SHP77 (cell line): ENCODE results near the gene ABCA4.
"Not testable (repeated sequence)": the region's sequence is repeated elsewhere in the genome, so short reads cannot be mapped to it uniquely, and the experiment has no call there.

Experiments used
- DNase-seq, 2 experiments: peaks; one replicate each; lab custom pipeline; 2025; lab: John Stamatoyannopoulos, UW

The ABCA4 gene

GRCh38 chr1:93979040-93979717 lies 141.8 kb downstream of the ABCA4 start:
- no peak for DNase-seq

GRCh38 chr1:93977598-93977945 lies 143.4 kb downstream of the ABCA4 start:
- no peak for DNase-seq

- DNase-seq, result no peak
Observed at GRCh38 chr1:93976711-93977597, 144.0 kb downstream of the ABCA4 start.

- no peak for DNase-seq
Observed at GRCh38 chr1:93976291-93976690, 144.7 kb downstream of the ABCA4 start.

GRCh38 chr1:93972341-93972740 lies 148.6 kb downstream of the ABCA4 start:
- no peak for DNase-seq

- DNase-seq, result no peak
Observed at GRCh38 chr1:93969887-93970286, 151.1 kb downstream of the ABCA4 start.

GRCh38 chr1:93969371-93969770 lies 151.6 kb downstream of the ABCA4 start:
- no peak for DNase-seq

GRCh38 chr1:93967306-93967705 lies 153.6 kb downstream of the ABCA4 start:
- DNase-seq, result no peak

- peak in 1 of 2 experiments; percentile 0 for DNase-seq
Observed at GRCh38 chr1:93965888-93966287, 155.1 kb downstream of the ABCA4 start.

- DNase-seq, result no peak
Observed at GRCh38 chr1:93965256-93965655, 155.7 kb downstream of the ABCA4 start.

GRCh38 chr1:93964777-93965200 lies 156.2 kb downstream of the ABCA4 start:
- DNase-seq, result no peak

GRCh38 chr1:93964096-93964776 lies 156.7 kb downstream of the ABCA4 start:
- DNase-seq, result no peak

- no peak for DNase-seq
Observed at GRCh38 chr1:93963585-93963984, 157.4 kb downstream of the ABCA4 start.

- DNase-seq, result no peak
Observed at GRCh38 chr1:93961906-93962305, 159.0 kb downstream of the ABCA4 start.

GRCh38 chr1:93961443-93961842 lies 159.5 kb downstream of the ABCA4 start:
- DNase-seq, result no peak

- DNase-seq, result no peak
Observed at GRCh38 chr1:93960641-93961147, 160.3 kb downstream of the ABCA4 start.

GRCh38 chr1:93959413-93959812 lies 161.5 kb downstream of the ABCA4 start:
- DNase-seq, result no peak

GRCh38 chr1:93958726-93959100 lies 162.2 kb downstream of the ABCA4 start:
- DNase-seq, result no peak

- DNase-seq, result no peak
Observed at GRCh38 chr1:93958032-93958725, 162.8 kb downstream of the ABCA4 start.

- no peak for DNase-seq
Observed at GRCh38 chr1:93955765-93956164, 165.2 kb downstream of the ABCA4 start.

- not testable (repeated sequence) for DNase-seq
Observed at GRCh38 chr1:93947002-93947686, 173.8 kb downstream of the ABCA4 start.
